ENCODE measurements around the gene CD53. TPM values are rescaled to one million over a fixed set of nuclear protein-coding genes. Genes with fewer than 3 reads are reported as not detected.
"Not testable (repeated sequence)": the region's sequence is repeated elsewhere in the genome, so short reads cannot be mapped to it uniquely, and the experiment has no call there.

The CD53 gene
- total RNA-seq, 1 donor, result 334 TPM

DNA sequence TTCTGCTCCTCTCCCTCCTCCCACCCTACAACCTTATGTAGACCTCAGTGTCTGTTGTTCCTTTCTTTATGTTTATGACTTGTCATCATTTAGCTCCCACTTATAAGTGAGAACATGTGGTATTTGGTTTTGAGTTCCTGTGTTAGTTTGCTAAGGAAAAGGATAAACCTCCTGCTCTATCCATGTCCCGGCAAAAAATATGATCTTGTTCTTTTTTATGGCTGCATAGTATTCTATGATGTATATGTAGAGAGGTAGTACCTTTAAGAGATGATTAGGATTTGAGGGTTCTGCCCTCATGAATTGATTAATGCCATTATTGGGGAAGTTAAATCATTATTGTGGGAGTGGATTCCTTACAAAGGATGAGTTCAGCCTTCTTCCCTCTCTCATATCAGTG lies 49.0 kb downstream of the CD53 start:
- no peaks in the 10 kb centered on the region for H3K27me3 ChIP-seq (ENCODE audit: insufficient read depth, low read length)
- H3K4me3 ChIP-seq (ENCODE audit: low read length), result no peak overlapping the region
- H3K4me1 ChIP-seq (ENCODE audit: insufficient read depth, low read length), result peaks cover 2% of the 10 kb centered on the region
- H3K9me3 ChIP-seq (ENCODE audit: low read depth, low read length), result no peaks in the 10 kb centered on the region

DNA sequence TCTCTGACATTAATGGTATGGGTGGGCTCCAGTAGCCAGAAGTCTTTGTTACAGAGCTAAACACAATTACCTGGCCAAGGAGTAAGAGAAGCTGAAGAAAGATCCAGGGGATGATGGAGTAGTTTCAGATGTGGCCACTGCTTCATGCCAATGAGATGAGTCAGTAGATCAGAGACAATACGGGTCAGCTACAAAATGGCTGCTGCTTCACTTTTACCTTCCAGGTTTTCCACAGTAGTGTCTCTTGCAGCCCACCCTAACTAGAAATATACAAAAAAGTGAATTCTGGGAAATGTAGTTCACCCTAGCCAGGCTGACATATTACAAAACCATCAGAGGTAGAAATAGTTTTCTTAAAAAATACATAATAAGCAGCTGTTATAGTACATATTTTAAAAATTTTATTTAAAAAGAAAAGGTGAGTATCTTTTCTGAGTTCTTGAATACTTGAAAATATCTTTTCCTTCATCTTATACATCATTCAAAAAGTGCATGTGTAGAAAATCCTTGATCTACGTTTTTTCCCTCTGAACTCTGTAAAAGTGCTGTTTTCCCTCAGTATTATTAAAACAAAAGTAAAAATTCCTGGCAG lies 54.6 kb downstream of the CD53 start:
- Histone ChIP-seq H3K4me3 (ENCODE audit: low read length) (no peak overlapping the region), H3K4me1 (ENCODE audit: insufficient read depth, low read length) (no peaks in the 10 kb centered on the region), H3K9me3 (ENCODE audit: low read depth, low read length) (no peaks in the 10 kb centered on the region), H3K27me3 (ENCODE audit: insufficient read depth, low read length) (no peaks in the 10 kb centered on the region)

DNA sequence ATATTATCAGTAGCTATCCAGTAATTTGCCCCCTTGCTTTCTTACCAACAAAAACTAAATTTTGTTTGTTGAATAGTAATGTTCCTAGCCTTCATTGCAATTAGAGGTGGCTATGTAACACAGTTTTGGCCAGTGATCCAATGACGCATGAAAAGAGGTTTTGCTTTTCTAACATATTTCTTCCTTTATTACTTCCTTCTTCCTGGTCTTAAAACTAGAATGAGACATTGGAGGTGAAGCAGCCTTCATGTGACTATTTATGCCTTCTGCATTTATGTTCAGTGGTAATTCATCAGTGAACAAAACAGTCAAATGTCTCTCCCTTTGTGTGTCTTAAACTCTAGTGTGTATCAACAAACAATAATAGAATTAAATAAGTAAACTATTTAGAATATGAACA lies 55.2 kb downstream of the CD53 start:
- H3K9me3 ChIP-seq (ENCODE audit: low read depth, low read length), result no peaks in the 10 kb centered on the region
- H3K4me3 ChIP-seq (ENCODE audit: low read length), result no peak overlapping the region
- H3K4me1 ChIP-seq (ENCODE audit: insufficient read depth, low read length), result no peaks in the 10 kb centered on the region
- H3K27me3 ChIP-seq (ENCODE audit: insufficient read depth, low read length), result no peaks in the 10 kb centered on the region

DNA sequence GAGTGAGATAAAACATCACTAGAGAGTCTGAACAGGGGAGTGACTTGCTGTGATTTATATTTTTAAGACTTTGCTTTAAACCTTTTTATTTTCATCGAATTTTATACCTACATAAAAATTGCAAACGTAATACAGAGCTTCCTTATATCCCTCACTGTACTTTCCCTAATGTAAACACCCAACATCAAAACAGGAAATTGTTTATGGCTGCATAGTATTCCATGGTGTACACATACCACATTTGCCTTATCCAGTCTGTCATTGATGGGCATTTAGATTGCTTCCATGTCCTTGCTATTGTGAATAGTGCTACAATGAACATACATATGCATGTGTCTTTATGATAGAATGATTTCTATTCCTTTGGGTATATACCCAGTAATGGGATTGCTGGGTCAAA lies 56.0 kb downstream of the CD53 start:
- Histone ChIP-seq H3K9me3 (ENCODE audit: low read depth, low read length) (no peaks in the 10 kb centered on the region), H3K27me3 (ENCODE audit: insufficient read depth, low read length) (no peaks in the 10 kb centered on the region), H3K4me3 (ENCODE audit: low read length) (no peak overlapping the region), H3K4me1 (ENCODE audit: insufficient read depth, low read length) (no peaks in the 10 kb centered on the region)

DNA sequence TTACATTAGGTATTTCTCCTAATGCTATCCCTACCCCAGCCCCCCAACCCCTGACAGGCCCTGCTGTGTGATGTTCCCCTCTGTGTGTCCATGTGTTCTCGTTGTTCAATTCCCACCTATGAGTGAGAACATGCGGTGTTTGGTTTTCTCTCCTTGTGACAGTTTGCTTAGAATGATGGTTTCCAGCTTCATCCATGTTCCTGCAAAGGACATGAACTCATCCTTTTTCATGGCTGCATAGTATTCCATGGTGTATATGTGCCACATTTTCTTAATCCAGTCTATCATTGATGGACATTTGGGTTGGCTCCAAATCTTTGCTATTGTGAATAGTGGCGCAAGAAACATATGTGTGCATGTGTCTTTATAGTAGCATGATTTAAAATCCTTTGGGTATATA lies 58.1 kb downstream of the CD53 start:
- not testable (repeated sequence) for H3K27me3 ChIP-seq (ENCODE audit: insufficient read depth, low read length); H3K4me3 ChIP-seq (ENCODE audit: low read length); H3K4me1 ChIP-seq (ENCODE audit: insufficient read depth, low read length); H3K9me3 ChIP-seq (ENCODE audit: low read depth, low read length)

DNA sequence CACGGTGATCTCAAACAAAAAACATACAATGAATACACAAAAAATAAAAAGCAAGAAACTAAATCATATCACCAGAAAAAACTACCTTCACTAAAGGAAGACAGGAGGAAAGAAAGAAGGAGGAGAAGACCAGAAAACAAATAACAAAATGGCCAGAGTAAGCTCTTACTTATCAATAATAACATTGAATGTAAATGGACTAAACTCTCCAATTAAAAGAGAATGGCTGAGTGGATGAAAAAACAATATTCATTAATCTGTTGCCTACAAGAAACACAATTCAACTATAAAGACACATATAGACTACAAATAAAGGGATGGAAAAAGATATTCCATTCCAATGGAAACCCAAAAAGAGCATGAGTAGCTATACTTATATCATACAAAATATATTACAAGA lies 63.6 kb downstream of the CD53 start:
- H3K9me3 ChIP-seq (ENCODE audit: low read depth, low read length), result peaks cover 21% of the 10 kb centered on the region

DNA sequence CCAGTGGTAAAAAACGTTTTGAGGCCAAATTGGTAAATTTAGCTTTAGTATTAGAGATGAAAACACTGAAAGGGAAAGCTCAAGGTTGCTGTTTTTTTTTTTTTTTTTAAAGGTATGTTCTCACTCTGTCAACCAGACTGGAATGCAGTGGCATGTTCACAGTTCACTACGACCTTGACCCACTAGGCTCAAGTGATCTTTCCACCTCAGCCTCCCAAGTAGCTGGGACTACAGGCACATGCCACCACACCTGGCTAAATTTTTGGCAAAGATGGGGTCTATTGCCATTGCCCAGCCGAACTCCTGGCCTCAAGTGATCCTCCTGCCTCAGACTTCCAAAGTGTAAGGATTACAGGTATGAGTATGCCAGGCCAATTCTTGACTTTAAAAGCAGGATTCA lies 71.9 kb downstream of the CD53 start:
- Histone ChIP-seq H3K27me3 (ENCODE audit: insufficient read depth, low read length) (no peaks in the 10 kb centered on the region), H3K4me3 (ENCODE audit: low read length) (no peak overlapping the region), H3K4me1 (ENCODE audit: insufficient read depth, low read length) (no peaks in the 10 kb centered on the region), H3K9me3 (ENCODE audit: low read depth, low read length) (no peaks in the 10 kb centered on the region)

More for the DNA sequence above, 63.6 kb downstream of the CD53 start:
- Histone ChIP-seq H3K27me3 (ENCODE audit: insufficient read depth, low read length) (no peaks in the 10 kb centered on the region), H3K4me3 (ENCODE audit: low read length) (no peak overlapping the region), H3K4me1 (ENCODE audit: insufficient read depth, low read length) (no peaks in the 10 kb centered on the region)

DNA sequence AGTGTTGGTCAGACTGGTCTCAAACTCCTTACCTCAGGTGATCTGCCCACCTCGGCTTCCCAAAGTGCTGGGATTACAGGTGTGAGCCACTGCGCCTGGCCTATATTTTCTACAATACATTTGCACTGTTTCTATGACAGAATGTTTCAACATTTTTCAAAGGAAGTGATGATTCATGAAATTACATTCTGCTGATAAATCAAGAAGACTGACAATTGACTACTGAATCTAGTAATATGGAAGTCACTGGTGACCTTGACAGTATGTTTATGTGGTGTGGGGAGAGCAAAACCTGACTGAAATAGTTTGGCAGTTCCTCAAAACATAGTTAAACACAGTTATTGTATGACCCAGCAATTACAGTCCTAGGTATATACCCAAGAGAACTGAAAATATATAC lies 72.7 kb downstream of the CD53 start:
- H3K27me3 ChIP-seq (ENCODE audit: insufficient read depth, low read length), result no peaks in the 10 kb centered on the region
- no peaks in the 10 kb centered on the region for H3K4me1 ChIP-seq (ENCODE audit: insufficient read depth, low read length)
- no peaks in the 10 kb centered on the region for H3K9me3 ChIP-seq (ENCODE audit: low read depth, low read length)
- H3K4me3 ChIP-seq (ENCODE audit: low read length), result no peak overlapping the region

DNA sequence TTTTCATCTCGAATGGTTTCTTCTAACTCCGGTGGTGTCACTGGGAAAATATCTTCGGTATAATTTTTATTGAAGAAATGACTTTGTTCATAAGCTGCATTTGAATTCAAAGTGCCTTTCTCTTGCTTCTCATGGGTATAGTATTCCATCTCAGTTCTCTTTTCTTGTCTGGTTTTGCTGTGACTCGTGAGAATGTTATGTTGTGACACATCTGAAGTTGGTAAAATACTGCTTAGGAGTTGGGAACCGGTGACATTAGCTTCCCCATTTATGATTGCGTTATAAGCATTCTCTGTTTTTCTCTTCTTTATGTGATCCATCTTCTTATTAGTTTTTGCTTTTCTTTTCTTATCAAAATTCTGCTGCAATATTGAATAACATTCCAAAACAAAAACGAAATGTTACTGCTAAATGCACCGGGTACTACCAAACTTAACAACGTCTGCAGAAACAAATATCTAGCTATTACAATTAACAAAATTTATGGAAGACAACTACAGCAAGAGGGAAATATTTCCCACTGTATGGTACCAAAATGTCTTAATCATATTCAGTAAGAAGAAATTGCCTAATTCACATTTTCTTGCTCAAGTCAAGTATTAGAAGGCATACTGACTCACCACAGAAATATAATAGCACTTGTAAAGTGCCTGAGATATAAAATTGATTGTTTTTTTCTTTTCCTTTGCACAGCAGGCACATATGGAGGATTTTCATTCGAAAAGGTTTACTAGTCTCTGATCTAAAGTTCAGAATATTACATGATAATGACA lies 75.3 kb downstream of the CD53 start:
- H3K4me3 ChIP-seq (ENCODE audit: low read length), result no peak overlapping the region
- no peaks in the 10 kb centered on the region for H3K27me3 ChIP-seq (ENCODE audit: insufficient read depth, low read length)
- H3K4me1 ChIP-seq (ENCODE audit: insufficient read depth, low read length), result no peaks in the 10 kb centered on the region
- no peaks in the 10 kb centered on the region for H3K9me3 ChIP-seq (ENCODE audit: low read depth, low read length)

Other genes starting within 250 kb of the CD53 start
- gene KCNA3, start 198.2 kb upstream of the CD53 start, total RNA-seq, result 143 TPM
- gene LRIF1, start 90.8 kb downstream of the CD53 start, total RNA-seq, result 3.3 TPM

Data from mononuclear cell (primary cell).